NCI-H2107 (cell line): ENCODE measurements around the gene EIF4E2.
"Not testable (repeated sequence)": the region's sequence is repeated elsewhere in the genome, so short reads cannot be mapped to it uniquely, and the experiment has no call there.

ENCODE experiments used
- DNase-seq: peaks from one replicate; lab custom pipeline; 2025; lab: John Stamatoyannopoulos, UW

The EIF4E2 gene

GRCh38 chr2:232568161-232568560 is 17.7 kb downstream of the EIF4E2 start:
- DNase-seq, result no peak

- no peak for DNase-seq
Measured at GRCh38 chr2:232569541-232569940, 19.1 kb downstream of the EIF4E2 start.

- DNase-seq, result not testable (repeated sequence)
Measured at GRCh38 chr2:232570481-232570880, 20.0 kb downstream of the EIF4E2 start.

- no peak for DNase-seq
Measured at GRCh38 chr2:232571026-232571474, 20.6 kb downstream of the EIF4E2 start.

- no peak for DNase-seq
Measured at GRCh38 chr2:232573042-232573441, 22.6 kb downstream of the EIF4E2 start.

GRCh38 chr2:232573771-232574435 is 23.4 kb downstream of the EIF4E2 start:
- no peak for DNase-seq

GRCh38 chr2:232574674-232575403 is 24.4 kb downstream of the EIF4E2 start:
- no peak for DNase-seq

GRCh38 chr2:232575404-232575746 is 24.9 kb downstream of the EIF4E2 start:
- DNase-seq, result no peak

GRCh38 chr2:232576995-232577394 is 26.5 kb downstream of the EIF4E2 start:
- no peak for DNase-seq

- no peak for DNase-seq
Measured at GRCh38 chr2:232577841-232578240, 27.4 kb downstream of the EIF4E2 start.

- DNase-seq, result no peak
Measured at GRCh38 chr2:232578626-232579025, 28.1 kb downstream of the EIF4E2 start.

GRCh38 chr2:232580648-232580981 is 30.1 kb downstream of the EIF4E2 start:
- no peak for DNase-seq

GRCh38 chr2:232581725-232582124 is 31.2 kb downstream of the EIF4E2 start:
- no peak for DNase-seq

GRCh38 chr2:232584238-232584637 is 33.7 kb downstream of the EIF4E2 start:
- no peak for DNase-seq

GRCh38 chr2:232586943-232587505 is 36.5 kb downstream of the EIF4E2 start:
- DNase-seq, result no peak

- DNase-seq, result no peak
Measured at GRCh38 chr2:232587512-232587911, 37.0 kb downstream of the EIF4E2 start.

- no peak for DNase-seq
Measured at GRCh38 chr2:232588031-232588430, 37.5 kb downstream of the EIF4E2 start.

- no peak for DNase-seq
Measured at GRCh38 chr2:232588680-232589585, 38.4 kb downstream of the EIF4E2 start.

GRCh38 chr2:232592772-232593395 is 42.4 kb downstream of the EIF4E2 start:
- no peak for DNase-seq

- DNase-seq, result no peak
Measured at GRCh38 chr2:232593982-232594381, 43.5 kb downstream of the EIF4E2 start.

GRCh38 chr2:232597362-232598079 is 47.0 kb downstream of the EIF4E2 start:
- no peak for DNase-seq
